Measurements from ENCODE around the gene WSCD2.

WSCD2 gene

GRCh38 chr12:108196921-108197320 lies 67.8 kb downstream of the WSCD2 start:
- no peak overlapping the region for H2AFZ ChIP-seq (ENCODE audit: low read length)
- H3K36me3 ChIP-seq (ENCODE audit: insufficient read depth, low read length): no peaks in the 10 kb centered on the region
- no peaks in the 10 kb centered on the region for H3F3A ChIP-seq (ENCODE audit: low read depth)
- no peak overlapping the region for H3K4me3 ChIP-seq (ENCODE audit: low read length, poor library complexity, severe bottlenecking)
- no peak overlapping the region for H3K9ac ChIP-seq (ENCODE audit: low read depth, low read length, poor library complexity, severe bottlenecking)
- H3K9me3 ChIP-seq (ENCODE audit: insufficient read depth, low read depth, low read length): no peaks in the 10 kb centered on the region
- no peaks in the 10 kb centered on the region for H3K79me2 ChIP-seq (ENCODE audit: insufficient read depth, low read length)
- H3K9me2 ChIP-seq (replicated peaks; ENCODE audit: low read depth, low read length): no peaks in the 10 kb centered on the region
- no peaks in the 10 kb centered on the region for H3K27me3 ChIP-seq (ENCODE audit: insufficient read depth, low read length, poor library complexity, severe bottlenecking)
- H4K20me1 ChIP-seq (ENCODE audit: insufficient read depth, low read length, poor library complexity, severe bottlenecking): no peaks in the 10 kb centered on the region
- no peak for TF ChIP-seq CTCF (conservative IDR thresholded peaks at IDR 0.05; ENCODE audit: low read length)
- TF ChIP-seq EZH2phosphoT487 (IDR thresholded peaks at IDR 0.05; ENCODE audit: borderline replicate concordance): no peak
- no peak overlapping the region for H3K4me2 ChIP-seq (ENCODE audit: low read depth, low read length, poor library complexity, severe bottlenecking)
- H3K4me1 ChIP-seq (ENCODE audit: insufficient read depth, low read length, poor library complexity, severe bottlenecking): no peaks in the 10 kb centered on the region

GRCh38 chr12:108198043-108198442 lies 69.0 kb downstream of the WSCD2 start:
- no peaks in the 10 kb centered on the region for H3K27me3 ChIP-seq (ENCODE audit: insufficient read depth, low read length, poor library complexity, severe bottlenecking)
- H3F3A ChIP-seq (ENCODE audit: low read depth): no peaks in the 10 kb centered on the region
- no peak overlapping the region for H3K4me2 ChIP-seq (ENCODE audit: low read depth, low read length, poor library complexity, severe bottlenecking)
- no peak overlapping the region for H3K9ac ChIP-seq (ENCODE audit: low read depth, low read length, poor library complexity, severe bottlenecking)
- no peaks in the 10 kb centered on the region for H3K9me3 ChIP-seq (ENCODE audit: insufficient read depth, low read depth, low read length)
- H3K4me3 ChIP-seq (ENCODE audit: low read length, poor library complexity, severe bottlenecking): no peak overlapping the region
- H4K20me1 ChIP-seq (ENCODE audit: insufficient read depth, low read length, poor library complexity, severe bottlenecking): no peaks in the 10 kb centered on the region
- H3K79me2 ChIP-seq (ENCODE audit: insufficient read depth, low read length): no peaks in the 10 kb centered on the region
- no peaks in the 10 kb centered on the region for H3K36me3 ChIP-seq (ENCODE audit: insufficient read depth, low read length)
- TF ChIP-seq EZH2phosphoT487 (IDR thresholded peaks at IDR 0.05; ENCODE audit: borderline replicate concordance) (no peak), CTCF (conservative IDR thresholded peaks at IDR 0.05; ENCODE audit: low read length) (no peak)
- no peak overlapping the region for H2AFZ ChIP-seq (ENCODE audit: low read length)
- H3K4me1 ChIP-seq (ENCODE audit: insufficient read depth, low read length, poor library complexity, severe bottlenecking): no peaks in the 10 kb centered on the region
- no peaks in the 10 kb centered on the region for H3K9me2 ChIP-seq (replicated peaks; ENCODE audit: low read depth, low read length)

GRCh38 chr12:108199106-108199505 lies 70.0 kb downstream of the WSCD2 start:
- Histone ChIP-seq H4K20me1 (ENCODE audit: insufficient read depth, low read length, poor library complexity, severe bottlenecking) (no peaks in the 10 kb centered on the region), H3K9ac (ENCODE audit: low read depth, low read length, poor library complexity, severe bottlenecking) (no peak overlapping the region), H3K4me1 (ENCODE audit: insufficient read depth, low read length, poor library complexity, severe bottlenecking) (no peaks in the 10 kb centered on the region), H3K9me2 (replicated peaks; ENCODE audit: low read depth, low read length) (no peaks in the 10 kb centered on the region), H3K4me3 (ENCODE audit: low read length, poor library complexity, severe bottlenecking) (no peak overlapping the region), H2AFZ (ENCODE audit: low read length) (no peak overlapping the region), H3K36me3 (ENCODE audit: insufficient read depth, low read length) (no peaks in the 10 kb centered on the region), H3K9me3 (ENCODE audit: insufficient read depth, low read depth, low read length) (no peaks in the 10 kb centered on the region), H3K4me2 (ENCODE audit: low read depth, low read length, poor library complexity, severe bottlenecking) (no peak overlapping the region), H3K79me2 (ENCODE audit: insufficient read depth, low read length) (no peaks in the 10 kb centered on the region), H3F3A (ENCODE audit: low read depth) (no peaks in the 10 kb centered on the region), H3K27me3 (ENCODE audit: insufficient read depth, low read length, poor library complexity, severe bottlenecking) (no peaks in the 10 kb centered on the region)
- TF ChIP-seq EZH2phosphoT487 (IDR thresholded peaks at IDR 0.05; ENCODE audit: borderline replicate concordance): no peak
- TF ChIP-seq CTCF (conservative IDR thresholded peaks at IDR 0.05; ENCODE audit: low read length): no peak

All from Loucy (cell line).